Mesenchymal stem cell (in vitro differentiated cells and primary cell): ENCODE data around the gene TOMT.
"Not testable (repeated sequence)": the region's sequence is repeated elsewhere in the genome, so short reads cannot be mapped to it uniquely, and the experiment has no call there.

Experiments
- DNase-seq: peaks from one replicate; pipeline ENCODE4 v3.0.0-alpha.2; 2013
- H2AFZ ChIP-seq: one replicate; pipeline ENCODE4 v1.6.1; 2013; ENCODE audit warnings: low read depth, mild to moderate bottlenecking, control low read depth, inconsistent platforms, low read length, moderate library complexity
- H2AK5ac ChIP-seq: 2 replicates; pipeline ENCODE4 v1.6.1; 2013; ENCODE audit warnings: low read length, moderate library complexity, mild to moderate bottlenecking, inconsistent platforms; ENCODE audit not compliant: severe bottlenecking
- H2BK120ac ChIP-seq: one replicate; pipeline ENCODE4 v1.6.1; 2013; ENCODE audit warnings: low read depth, mild to moderate bottlenecking, inconsistent platforms, low read length, moderate library complexity
- H2BK12ac ChIP-seq, 2 experiments: one replicate each; pipeline ENCODE4 v1.6.1; 2013; ENCODE audit warnings: inconsistent platforms in 2 of 2, low read length in 2 of 2, mild to moderate bottlenecking in 2 of 2, moderate library complexity in 2 of 2, control low read depth in 1 of 2
- H2BK15ac ChIP-seq: one replicate; pipeline ENCODE4 v1.6.1; 2013; ENCODE audit warnings: mild to moderate bottlenecking, low read depth, inconsistent platforms; ENCODE audit not compliant: poor library complexity, severe bottlenecking
- H2BK5ac ChIP-seq: 2 replicates; pipeline ENCODE4 v1.6.1; 2013; ENCODE audit warnings: low read depth, mild to moderate bottlenecking, low read length, control low read depth, inconsistent platforms; ENCODE audit not compliant: poor library complexity, severe bottlenecking
- H3K14ac ChIP-seq, 2 experiments: one replicate each; pipeline ENCODE4 v1.6.1; 2013; ENCODE audit warnings: inconsistent platforms in 2 of 2, low read length in 2 of 2, control low read depth in 1 of 2, mild to moderate bottlenecking in 1 of 2, moderate library complexity in 1 of 2
- H3K18ac ChIP-seq, 2 experiments: one replicate each; pipeline ENCODE4 v1.6.1; 2013; ENCODE audit warnings: inconsistent platforms in 2 of 2, low read length in 2 of 2, control low read depth in 1 of 2, low read depth in 1 of 2, mild to moderate bottlenecking in 1 of 2
- H3K23ac ChIP-seq, 2 experiments: one replicate each; pipeline ENCODE4 v1.6.1; 2013; ENCODE audit warnings: inconsistent platforms in 2 of 2, low read length in 2 of 2, mild to moderate bottlenecking in 2 of 2, moderate library complexity in 2 of 2, control low read depth in 1 of 2
- H3K27ac ChIP-seq: 2 replicates; pipeline ENCODE4 v1.5.1; 2013; ENCODE audit warnings: mild to moderate bottlenecking, moderate library complexity, low read length, control low read depth, inconsistent platforms; ENCODE audit not compliant: poor library complexity, severe bottlenecking
- H3K27me3 ChIP-seq, 2 experiments: 2 replicates each; pipeline versions ENCODE4 v1.6.1 to v1.7.0; 2013; ENCODE audit warnings: low read length in 2 of 2, mild to moderate bottlenecking in 2 of 2, moderate library complexity in 2 of 2, control low read depth in 1 of 2, inconsistent platforms in 1 of 2; ENCODE audit not compliant: control insufficient read depth in 1 of 2, insufficient read depth in 1 of 2
- H3K36me3 ChIP-seq, 2 experiments: 2 replicates each; pipeline versions ENCODE4 v1.6.1 to v1.7.0; 2013; ENCODE audit warnings: low read length in 2 of 2, control low read depth in 1 of 2, inconsistent platforms in 1 of 2, low read depth in 1 of 2, mild to moderate bottlenecking in 1 of 2; ENCODE audit not compliant: insufficient read depth in 2 of 2, control insufficient read depth in 1 of 2
- H3K4ac ChIP-seq, 2 experiments: one replicate each; pipeline ENCODE4 v1.6.1; 2013; ENCODE audit warnings: inconsistent platforms in 2 of 2, low read length in 2 of 2, mild to moderate bottlenecking in 2 of 2, moderate library complexity in 2 of 2, control low read depth in 1 of 2, low read depth in 1 of 2
- H3K4me1 ChIP-seq: 2 replicates; pipeline ENCODE4 v1.6.1; 2013; ENCODE audit warnings: low read depth, low read length, control low read depth; ENCODE audit not compliant: control insufficient read depth, insufficient read depth
- H3K4me2 ChIP-seq: 2 replicates; pipeline ENCODE4 v1.6.1; 2013; ENCODE audit warnings: low read length, mild to moderate bottlenecking, inconsistent platforms; ENCODE audit not compliant: poor library complexity, severe bottlenecking
- H3K4me3 ChIP-seq, 2 experiments: 2 replicates each; pipeline versions ENCODE4 v1.5.1 to v1.7.0; 2013; ENCODE audit warnings: low read length in 2 of 2, mild to moderate bottlenecking in 2 of 2, control low read depth in 1 of 2, low read depth in 1 of 2; ENCODE audit not compliant: insufficient read depth in 1 of 2
- H3K79me1 ChIP-seq: replicated peaks from 2 replicates; pipeline ENCODE4 v1.6.1; 2013; ENCODE audit warnings: mild to moderate bottlenecking, control low read depth, low read length, inconsistent platforms; ENCODE audit not compliant: poor library complexity, severe bottlenecking
- H3K9ac ChIP-seq: 2 replicates; pipeline ENCODE4 v1.7.0; 2013; ENCODE audit warnings: mild to moderate bottlenecking, low read length, moderate library complexity
- H3K9me3 ChIP-seq: 2 replicates; pipeline ENCODE4 v1.7.0; 2013; ENCODE audit warnings: mild to moderate bottlenecking, low read length; ENCODE audit not compliant: control insufficient read depth
- H4K8ac ChIP-seq: one replicate; pipeline ENCODE4 v1.6.1; 2013; ENCODE audit warnings: inconsistent platforms, mild to moderate bottlenecking, low read length, moderate library complexity
- H4K91ac ChIP-seq: one replicate; pipeline ENCODE4 v1.6.1; 2013; ENCODE audit warnings: mild to moderate bottlenecking, low read length, inconsistent platforms
- WGBS: methylation state at CpG from one replicate; pipeline ENCODE4 v1.1.7; 2013; ENCODE audit warnings: mixed read lengths; 5-methylcytosine and 5-hydroxymethylcytosine counted together

Gene TOMT

DNA sequence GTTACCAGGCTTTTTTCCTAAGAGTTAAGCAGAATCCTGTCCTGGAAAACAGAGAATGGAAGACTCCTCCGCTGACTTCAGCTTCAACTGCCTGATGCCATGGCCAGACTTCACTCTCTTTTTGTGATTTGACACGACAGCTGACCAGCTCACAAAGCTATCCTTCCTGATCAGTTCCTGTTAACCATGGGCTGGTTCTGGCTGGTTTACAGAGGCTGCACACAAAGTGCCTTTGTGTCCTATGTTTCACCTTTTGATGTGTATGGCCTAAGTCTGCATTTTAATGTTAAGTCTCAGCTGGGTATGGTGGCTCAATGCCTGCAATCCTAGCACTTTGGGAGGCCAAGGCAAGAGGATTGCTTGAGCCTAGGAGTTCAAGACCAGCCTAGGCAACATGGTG lies 40.9 kb downstream of the TOMT start:
- Histone ChIP-seq H3K9me3 (no peaks in the 10 kb centered on the region), H3K18ac (no peak overlapping the region), H3K4ac (no peak overlapping the region), H2BK120ac (no peak overlapping the region), H4K91ac (no peak overlapping the region), H2AFZ (no peak overlapping the region), H3K79me1 (no peaks in the 10 kb centered on the region), H3K23ac (peak overlapping the region in 1 of 2 experiments; percentile 31), H2AK5ac (no peak overlapping the region), H3K4me1 (no peaks in the 10 kb centered on the region), H3K4me3 (no peak overlapping the region), H3K14ac (no peak overlapping the region), H4K8ac (no peak overlapping the region), H3K36me3 (no peaks in the 10 kb centered on the region), H3K27me3 (no peaks in the 10 kb centered on the region), H3K27ac (no peak overlapping the region), H2BK5ac (no peak overlapping the region), H3K9ac (no peak overlapping the region), H3K4me2 (no peak overlapping the region), H2BK12ac (no peak overlapping the region), H2BK15ac (no peak overlapping the region)
- no peak for DNase-seq
- 38% methylated on average over 2 of the region's 2 CpGs for WGBS

DNA sequence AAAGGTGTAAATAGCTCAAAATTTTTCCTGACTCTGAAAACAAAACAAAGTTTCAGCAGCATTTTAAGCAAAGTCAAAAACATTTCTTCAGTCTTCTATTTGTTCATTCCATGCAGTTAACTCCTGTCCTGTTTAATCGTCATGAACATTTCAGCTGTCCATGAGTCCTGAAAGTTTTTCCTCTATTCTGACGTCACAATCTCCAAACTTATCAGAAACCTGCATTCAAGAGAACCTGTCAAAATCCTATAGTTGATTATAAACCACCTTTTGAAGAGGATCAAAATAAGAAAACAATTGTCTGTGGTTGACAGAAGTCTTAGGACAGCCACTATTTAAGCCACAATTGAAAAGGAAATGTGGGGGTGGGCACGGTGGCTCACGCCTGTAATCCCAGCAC lies 45.2 kb downstream of the TOMT start:
- no peaks in the 10 kb centered on the region for H3K4me1 ChIP-seq
- H2BK5ac ChIP-seq, result no peak overlapping the region
- no peaks in the 10 kb centered on the region for H3K27me3 ChIP-seq
- H3K4ac ChIP-seq, result no peak overlapping the region
- H3K79me1 ChIP-seq, result no peaks in the 10 kb centered on the region
- H3K9me3 ChIP-seq, result no peaks in the 10 kb centered on the region
- no peak overlapping the region for H2BK15ac ChIP-seq
- H3K4me2 ChIP-seq, result no peak overlapping the region
- no peak for DNase-seq
- no peak overlapping the region for H3K23ac ChIP-seq
- no peak overlapping the region for H2AK5ac ChIP-seq
- H3K14ac ChIP-seq, result no peak overlapping the region
- H4K91ac ChIP-seq, result no peak overlapping the region
- no peak overlapping the region for H3K4me3 ChIP-seq
- H2BK12ac ChIP-seq, result no peak overlapping the region
- H3K36me3 ChIP-seq, result no peaks in the 10 kb centered on the region
- H3K9ac ChIP-seq, result no peak overlapping the region
- H2BK120ac ChIP-seq, result no peak overlapping the region
- H3K27ac ChIP-seq, result no peak overlapping the region
- no peak overlapping the region for H3K18ac ChIP-seq
- WGBS, result 78% methylated on average over 4 of the region's 4 CpGs
- no peak overlapping the region for H4K8ac ChIP-seq
- no peak overlapping the region for H2AFZ ChIP-seq

- not testable (repeated sequence) for H3K36me3 ChIP-seq, H4K8ac ChIP-seq, H3K9me3 ChIP-seq, H4K91ac ChIP-seq, H3K4me1 ChIP-seq, H3K4me2 ChIP-seq, H2BK15ac ChIP-seq, H3K23ac ChIP-seq, H3K4ac ChIP-seq, H3K4me3 ChIP-seq, H2BK120ac ChIP-seq, H2AFZ ChIP-seq, DNase-seq, H2BK12ac ChIP-seq, H2BK5ac ChIP-seq, H3K18ac ChIP-seq, H3K27me3 ChIP-seq, H3K14ac ChIP-seq, H3K27ac ChIP-seq, H2AK5ac ChIP-seq, H3K9ac ChIP-seq, H3K79me1 ChIP-seq
- 87% methylated on average over 4 of the region's 6 CpGs for WGBS
These were observed 48.1 kb downstream of the TOMT start for GRCh38 chr11:72153874-72154273.

DNA sequence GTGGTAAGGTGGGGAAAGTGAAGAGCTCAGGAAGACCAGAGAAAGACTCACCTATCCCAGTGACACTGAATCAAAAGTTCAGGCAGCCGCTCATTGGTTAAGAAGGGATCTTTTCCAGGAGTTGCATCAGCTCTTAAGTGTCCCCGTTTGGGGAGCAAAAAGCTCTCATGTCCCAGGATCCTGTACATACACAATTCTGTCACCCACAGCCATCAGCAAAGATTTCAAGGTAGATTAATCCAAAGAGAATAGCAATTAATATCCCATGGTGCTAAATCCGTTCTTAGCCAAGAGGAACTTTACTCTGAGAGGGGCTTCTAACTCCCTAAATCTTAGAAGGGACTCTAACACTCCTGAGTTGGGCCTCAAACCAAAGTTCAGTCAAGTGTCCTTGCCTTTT lies 49.1 kb downstream of the TOMT start:
- no peak overlapping the region for H2BK12ac ChIP-seq
- H3K4me3 ChIP-seq, result no peak overlapping the region
- H3K9ac ChIP-seq, result no peak overlapping the region
- no peaks in the 10 kb centered on the region for H3K79me1 ChIP-seq
- no peak overlapping the region for H3K4ac ChIP-seq
- no peak overlapping the region for H2AK5ac ChIP-seq
- peaks cover 10 to 12% of the 10 kb centered on the region in 2 experiments for H3K27me3 ChIP-seq
- no peak overlapping the region for H3K27ac ChIP-seq
- no peak for DNase-seq
- H2BK120ac ChIP-seq, result no peak overlapping the region
- no peak overlapping the region for H3K4me2 ChIP-seq
- no peaks in the 10 kb centered on the region for H3K9me3 ChIP-seq
- no peaks in the 10 kb centered on the region for H3K36me3 ChIP-seq
- 80% methylated on average over 3 of the region's 3 CpGs for WGBS
- no peak overlapping the region for H2AFZ ChIP-seq
- no peaks in the 10 kb centered on the region for H3K4me1 ChIP-seq
- no peak overlapping the region for H4K8ac ChIP-seq
- H4K91ac ChIP-seq, result no peak overlapping the region
- no peak overlapping the region for H3K18ac ChIP-seq
- no peak overlapping the region for H3K23ac ChIP-seq
- no peak overlapping the region for H2BK15ac ChIP-seq
- no peak overlapping the region for H3K14ac ChIP-seq
- no peak overlapping the region for H2BK5ac ChIP-seq
